Activated naive CD4-positive, alpha-beta T cell treated with anti-CD3 and anti-CD28 coated beads, Interleukin-2, amount 10 ng/mL, durations not matched to agents 7 days and 5 days (primary cell): ENCODE measurements around the gene PALD1.

ENCODE experiments used
- CTCF ChIA-PET: fragments of 350-600 bp; sonication (Branson Sonifier 250); formaldehyde crosslinking; loops from one replicate; lab custom pipeline; 2021; ENCODE audit warnings: antibody characterized with exemption; lab: Charles Lee
- DNase-seq: peaks from one replicate; pipeline ENCODE4 v3.0.0-alpha.2; 2020
- H3K27ac Mint-ChIP-seq: one replicate; pipeline ENCODE4 v1.8.0; 2021; ENCODE audit warnings: mild to moderate bottlenecking, moderate library complexity, mixed read lengths
- H3K27me3 Mint-ChIP-seq: one replicate; pipeline ENCODE4 v1.8.0; 2021; ENCODE audit warnings: mild to moderate bottlenecking, mixed read lengths
- H3K36me3 Mint-ChIP-seq: one replicate; pipeline ENCODE4 v1.8.0; 2021; ENCODE audit warnings: mixed read lengths
- H3K4me1 Mint-ChIP-seq: one replicate; pipeline ENCODE4 v1.8.0; 2021; ENCODE audit warnings: mixed read lengths
- H3K4me3 Mint-ChIP-seq: one replicate; pipeline ENCODE4 v1.8.0; 2021; ENCODE audit warnings: mild to moderate bottlenecking, moderate library complexity, mixed read lengths
- H3K9me3 Mint-ChIP-seq: one replicate; pipeline ENCODE4 v1.8.0; 2021; ENCODE audit warnings: mixed read lengths

PALD1 gene

DNA sequence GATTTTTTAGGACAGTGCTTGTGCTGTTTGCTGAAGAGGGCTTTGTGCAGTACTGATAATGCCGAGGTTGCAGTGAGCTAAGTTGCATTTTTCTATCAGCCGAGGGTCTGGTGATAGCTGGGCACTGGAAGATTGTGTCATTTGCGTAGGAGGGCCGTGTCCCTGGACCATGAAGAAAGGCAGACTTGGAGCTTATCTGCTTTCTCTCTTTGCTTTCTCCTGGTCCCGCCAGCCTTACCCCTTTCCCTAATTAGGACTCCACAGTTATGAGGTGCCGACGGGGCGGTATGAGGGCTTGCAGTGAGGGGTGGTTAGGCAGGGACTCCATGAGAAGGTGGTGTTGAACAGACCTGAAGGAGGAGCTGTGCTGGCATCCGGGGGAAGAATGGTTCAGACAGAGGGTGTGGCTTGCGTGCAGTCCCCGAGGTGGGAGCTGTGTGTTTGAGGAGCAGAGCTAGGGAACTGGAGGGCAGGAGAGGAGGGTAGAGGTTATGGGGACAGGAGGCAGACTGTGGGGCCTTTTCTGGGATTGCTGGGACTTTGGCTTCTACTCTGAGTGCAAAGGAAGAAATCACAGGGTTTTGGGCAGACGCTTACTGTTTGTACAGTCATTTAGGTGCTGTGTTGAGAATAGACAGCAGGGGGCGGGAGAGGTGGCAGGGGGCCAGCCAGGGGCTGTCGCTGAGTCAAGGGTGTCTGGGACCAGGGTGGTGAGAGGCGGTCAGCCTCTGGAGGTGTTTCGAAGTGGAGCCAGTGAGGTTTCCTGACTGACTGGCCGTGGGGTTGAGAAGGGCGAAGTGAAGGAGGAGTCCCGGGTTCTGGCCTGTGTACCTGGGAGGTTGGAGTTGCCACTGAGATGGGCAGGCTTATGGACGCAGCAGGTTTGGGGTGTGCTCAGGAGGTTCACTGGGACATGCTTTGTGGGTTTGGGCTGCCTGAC, 80.6 kb downstream of the PALD1 start:
- CTCF ChIA-PET = interaction anchor here (0.7 to 4.7 kb wide), 35 partner anchors 8 to 322 kb away, joined by 3 to 48 read pairs (median 4); partner anchors contain the start of genes ADAMTS14 and PRF1
- peaks cover 19% of the 10 kb centered on the region for H3K4me1 Mint-ChIP-seq
- DNase-seq = peak; percentile 77
- no peak overlapping the region for H3K27ac Mint-ChIP-seq
- no peaks in the 10 kb centered on the region for H3K36me3 Mint-ChIP-seq
- H3K9me3 Mint-ChIP-seq = no peaks in the 10 kb centered on the region
- peaks cover 45% of the 10 kb centered on the region for H3K27me3 Mint-ChIP-seq
- peak overlapping the region; percentile 66 for H3K4me3 Mint-ChIP-seq

DNA sequence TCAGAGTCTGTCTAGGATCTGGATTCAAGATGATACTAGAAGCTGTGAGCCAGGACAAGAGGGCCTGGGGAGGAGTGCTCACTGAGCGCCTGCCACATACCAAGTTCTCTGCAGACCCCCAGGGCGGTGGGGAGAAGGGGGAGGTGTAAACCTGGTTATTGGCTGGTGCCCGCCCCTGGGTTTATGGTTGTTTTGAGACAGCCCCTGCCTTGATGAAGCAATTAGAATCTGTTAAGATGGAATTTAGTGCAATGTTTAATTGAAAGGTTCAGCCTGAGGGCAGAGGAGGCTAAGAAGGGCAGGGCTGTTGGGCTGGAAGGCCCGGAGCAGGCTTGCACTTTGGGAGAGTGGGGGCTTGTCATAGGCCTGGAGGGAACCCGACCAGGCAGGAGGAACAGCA, 81.3 kb downstream of the PALD1 start:
- H3K36me3 Mint-ChIP-seq = no peaks in the 10 kb centered on the region
- peaks cover 19% of the 10 kb centered on the region for H3K4me1 Mint-ChIP-seq
- no peak overlapping the region for H3K4me3 Mint-ChIP-seq
- DNase-seq = no peak
- CTCF ChIA-PET = interaction anchor here (0.7 to 4.7 kb wide), 17 partner anchors 11 to 294 kb away, joined by 3 to 48 read pairs (median 4); no protein-coding TSS in a partner anchor
- H3K27ac Mint-ChIP-seq = no peak overlapping the region
- no peaks in the 10 kb centered on the region for H3K9me3 Mint-ChIP-seq
- peaks cover 45% of the 10 kb centered on the region for H3K27me3 Mint-ChIP-seq

DNA sequence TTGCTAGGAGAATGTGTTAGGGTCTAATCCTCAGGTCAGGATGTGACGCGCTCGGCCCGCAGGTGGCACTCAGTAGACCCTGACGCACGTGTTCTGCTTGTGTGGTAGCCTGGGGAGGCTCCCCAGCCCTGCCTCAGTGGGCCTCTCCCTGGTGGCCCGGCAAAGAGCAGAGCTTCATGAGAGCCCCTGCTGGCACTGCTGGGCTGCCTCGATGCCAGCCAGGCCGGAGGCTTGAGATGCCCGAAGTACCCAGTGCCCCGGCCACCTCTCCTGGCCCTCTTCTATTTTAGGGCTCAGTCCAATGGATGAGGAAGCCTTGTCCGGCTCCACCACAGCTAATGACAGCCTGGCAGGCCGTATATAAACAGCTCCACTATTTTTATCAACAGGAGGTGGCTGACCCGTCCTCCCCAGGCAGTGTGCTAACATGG, 82.0 kb downstream of the PALD1 start:
- Mint-ChIP-seq H3K9me3 (no peaks in the 10 kb centered on the region), H3K4me3 (no peak overlapping the region), H3K4me1 (peaks cover 19% of the 10 kb centered on the region), H3K27me3 (peaks cover 45% of the 10 kb centered on the region), H3K27ac (no peak overlapping the region), H3K36me3 (no peaks in the 10 kb centered on the region)
- DNase-seq = no peak
- CTCF ChIA-PET = interaction anchor here (0.7 to 4.7 kb wide), 13 partner anchors 8 to 318 kb away, joined by 3 to 48 read pairs (median 3); no protein-coding TSS in a partner anchor

DNA sequence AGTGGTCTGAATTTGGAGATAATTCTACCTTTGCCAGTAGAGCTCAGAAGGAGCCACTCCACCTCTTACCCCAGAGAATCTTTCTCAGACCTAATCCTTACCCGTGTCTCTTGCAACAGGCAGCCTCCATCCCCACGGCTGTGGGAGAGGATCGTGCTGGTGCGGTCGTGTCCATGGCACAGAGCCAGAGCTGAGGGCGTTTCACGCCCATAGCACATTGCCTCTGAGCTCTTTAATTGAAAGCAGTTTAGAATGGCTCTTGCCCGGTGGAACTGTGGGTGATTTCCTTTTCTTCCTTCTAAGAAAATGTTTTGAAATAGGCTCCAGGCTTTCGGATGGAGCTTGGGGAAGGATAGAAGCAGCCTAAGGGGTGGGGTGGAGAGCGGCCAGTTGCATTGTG, 82.5 kb downstream of the PALD1 start:
- DNase-seq = no peak
- no peaks in the 10 kb centered on the region for H3K9me3 Mint-ChIP-seq
- H3K27me3 Mint-ChIP-seq = peaks cover 47% of the 10 kb centered on the region
- peaks cover 19% of the 10 kb centered on the region for H3K4me1 Mint-ChIP-seq
- CTCF ChIA-PET = interaction anchor here (0.7 to 4.7 kb wide), 10 partner anchors 8 to 318 kb away, joined by 3 to 48 read pairs (median 3); no protein-coding TSS in a partner anchor
- H3K27ac Mint-ChIP-seq = no peak overlapping the region
- no peaks in the 10 kb centered on the region for H3K36me3 Mint-ChIP-seq
- H3K4me3 Mint-ChIP-seq = no peak overlapping the region

DNA sequence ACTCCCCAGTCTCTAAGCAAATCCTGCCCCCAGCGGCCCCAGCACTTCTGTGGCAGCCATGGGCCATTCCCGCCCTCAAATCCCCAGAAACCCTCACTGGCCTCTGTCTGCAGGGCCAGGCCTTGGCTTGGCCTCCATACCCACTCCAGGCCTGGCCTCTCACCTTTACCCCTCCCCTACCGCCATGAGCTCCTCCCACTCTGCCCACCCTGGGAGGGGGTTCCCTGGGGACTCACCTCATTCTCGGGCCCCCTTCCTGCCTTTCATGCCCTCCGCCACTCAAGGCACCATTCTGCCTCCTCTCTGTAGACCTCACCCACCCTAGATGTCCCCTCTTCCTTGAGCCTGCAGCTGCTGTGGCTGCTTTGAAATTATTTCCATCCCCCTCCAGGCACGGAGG, 83.0 kb downstream of the PALD1 start:
- Mint-ChIP-seq H3K36me3 (no peaks in the 10 kb centered on the region), H3K9me3 (no peaks in the 10 kb centered on the region), H3K4me3 (no peak overlapping the region), H3K27ac (no peak overlapping the region), H3K4me1 (peaks cover 19% of the 10 kb centered on the region), H3K27me3 (peaks cover 51% of the 10 kb centered on the region)
- DNase-seq = no peak
- CTCF ChIA-PET = interaction anchor here (0.8 to 4.7 kb wide), 9 partner anchors 12 to 317 kb away, joined by 3 to 48 read pairs (median 3); no protein-coding TSS in a partner anchor

DNA sequence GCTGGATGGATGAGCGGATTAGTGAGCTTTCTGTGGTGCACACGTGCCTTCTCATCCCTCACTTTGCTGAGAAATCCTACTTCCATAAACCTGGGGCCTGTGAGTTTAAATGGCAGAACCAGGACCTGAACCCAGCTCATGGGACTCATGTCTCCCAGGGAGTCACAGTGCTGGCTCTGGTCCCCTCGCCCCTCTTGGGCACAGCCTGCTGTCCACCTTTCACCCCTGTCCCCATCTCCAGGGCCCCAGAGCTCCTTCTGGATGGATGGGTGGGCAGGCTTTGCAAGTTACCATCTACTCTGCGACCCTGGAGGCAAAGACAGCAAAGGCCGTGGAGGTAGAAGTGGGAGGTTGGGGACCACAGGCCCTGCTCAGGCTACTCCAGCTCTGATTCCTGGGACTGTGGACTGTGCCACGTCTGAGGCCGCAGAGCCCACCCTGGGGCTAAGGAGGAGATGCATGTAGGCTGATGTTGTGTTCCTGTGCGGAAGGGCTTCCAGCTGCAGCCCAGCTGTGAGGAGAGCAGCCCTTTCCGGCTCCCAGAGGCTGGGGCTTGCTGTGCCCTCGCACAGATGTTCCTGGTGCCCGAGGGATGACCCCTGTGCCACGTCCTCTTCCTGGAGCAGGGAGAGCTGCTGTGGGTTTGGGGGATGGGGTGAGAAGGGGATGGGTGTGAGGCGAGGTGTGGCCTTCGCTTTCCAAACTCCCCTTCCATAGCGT, 83.6 kb downstream of the PALD1 start:
- H3K36me3 Mint-ChIP-seq = no peaks in the 10 kb centered on the region
- no peaks in the 10 kb centered on the region for H3K9me3 Mint-ChIP-seq
- H3K4me1 Mint-ChIP-seq = peaks cover 19% of the 10 kb centered on the region
- CTCF ChIA-PET = interaction anchor here (1.0 to 4.7 kb wide), 3 partner anchors 12 to 195 kb away, joined by 3 to 48 read pairs (median 4); no protein-coding TSS in a partner anchor
- H3K27ac Mint-ChIP-seq = no peak overlapping the region
- H3K27me3 Mint-ChIP-seq = peaks cover 51% of the 10 kb centered on the region
- no peak for DNase-seq
- no peak overlapping the region for H3K4me3 Mint-ChIP-seq

DNA sequence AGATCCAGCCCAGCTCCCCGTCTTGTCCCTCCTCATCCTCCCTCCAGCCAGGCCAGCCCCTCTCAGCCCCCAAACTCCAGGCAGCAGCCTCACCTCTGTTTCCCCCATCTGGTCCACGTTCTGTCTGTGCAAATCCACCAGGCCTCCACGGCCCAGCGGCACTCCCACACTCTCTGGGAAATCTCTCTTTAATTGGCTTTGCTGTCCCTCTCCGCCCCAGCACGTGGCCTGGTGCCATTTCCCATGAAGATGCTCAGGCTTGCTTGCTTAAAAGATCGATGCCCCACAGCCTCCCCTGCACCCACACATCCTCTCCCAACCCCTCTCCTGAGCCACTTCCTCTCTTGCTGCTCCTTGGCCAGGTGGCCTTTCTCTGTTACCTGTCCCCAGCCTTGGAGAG, 84.7 kb downstream of the PALD1 start:
- Mint-ChIP-seq H3K36me3 (no peaks in the 10 kb centered on the region), H3K27ac (no peak overlapping the region), H3K9me3 (no peaks in the 10 kb centered on the region), H3K27me3 (peaks cover 47% of the 10 kb centered on the region), H3K4me1 (peaks cover 19% of the 10 kb centered on the region), H3K4me3 (no peak overlapping the region)
- CTCF ChIA-PET = no interaction called here
- DNase-seq = no peak

DNA sequence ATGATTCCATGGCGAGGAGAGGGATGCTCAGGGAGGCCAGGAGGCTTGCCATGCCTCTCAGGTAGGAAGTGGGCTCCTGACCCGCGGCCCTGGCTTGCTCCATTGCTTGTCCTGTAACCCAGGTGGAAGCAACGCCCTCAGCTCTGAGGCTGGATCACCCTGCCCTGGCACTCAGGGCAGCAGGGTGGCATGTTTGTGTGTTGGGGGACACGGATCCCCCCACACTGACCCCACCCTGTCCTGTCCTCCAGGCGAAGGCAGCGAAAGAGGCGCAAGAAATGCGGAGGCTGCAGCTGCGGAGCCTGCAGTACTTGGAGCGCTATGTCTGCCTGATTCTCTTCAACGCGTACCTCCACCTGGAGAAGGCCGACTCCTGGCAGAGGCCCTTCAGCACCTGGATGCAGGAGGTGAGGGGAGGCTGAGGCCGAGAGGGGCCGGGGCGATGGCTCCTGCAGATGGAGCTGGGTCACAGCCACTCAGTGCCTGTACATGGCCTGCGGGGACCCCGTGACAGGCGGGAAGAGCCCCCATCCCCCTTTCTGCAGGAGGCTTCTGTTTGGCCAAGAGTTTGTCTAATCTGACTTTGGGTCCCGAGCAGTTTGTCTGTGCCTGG, 85.7 kb downstream of the PALD1 start:
- H3K27ac Mint-ChIP-seq = no peak overlapping the region
- no peak overlapping the region for H3K4me3 Mint-ChIP-seq
- peak; percentile 6 for DNase-seq
- H3K36me3 Mint-ChIP-seq = no peaks in the 10 kb centered on the region
- H3K27me3 Mint-ChIP-seq = peaks cover 43% of the 10 kb centered on the region
- CTCF ChIA-PET = no interaction called here
- peaks cover 12% of the 10 kb centered on the region for H3K4me1 Mint-ChIP-seq
- no peaks in the 10 kb centered on the region for H3K9me3 Mint-ChIP-seq

DNA sequence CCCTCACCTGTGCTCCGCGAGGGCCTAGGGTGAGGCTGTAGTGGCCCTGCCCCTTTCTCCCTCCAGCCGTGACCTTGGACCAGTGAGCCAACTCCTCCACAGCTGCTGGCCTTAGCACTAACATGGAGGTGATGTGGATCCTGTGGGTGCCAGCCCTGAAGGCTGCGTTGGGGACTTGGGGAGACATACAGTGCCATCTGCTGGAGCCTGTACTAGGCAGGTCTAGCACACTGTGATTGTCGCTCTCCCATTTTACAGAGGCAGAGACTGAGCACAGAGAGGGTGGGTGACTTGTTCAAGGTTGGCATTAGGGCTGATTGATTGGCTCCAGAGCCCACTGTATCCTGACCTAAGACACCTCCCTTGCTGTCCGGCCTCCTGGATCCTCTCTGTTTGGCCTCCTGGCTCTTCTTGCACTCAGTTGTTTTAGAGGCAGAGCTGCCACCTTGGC, 86.4 kb downstream of the PALD1 start:
- peak; percentile 29 for DNase-seq
- CTCF ChIA-PET = interaction anchor here (1.2 kb wide), 1 partner anchor 15 kb away, joined by 4 read pairs; no protein-coding TSS in a partner anchor
- H3K9me3 Mint-ChIP-seq = no peaks in the 10 kb centered on the region
- H3K4me1 Mint-ChIP-seq = peaks cover 11% of the 10 kb centered on the region
- no peak overlapping the region for H3K27ac Mint-ChIP-seq
- H3K4me3 Mint-ChIP-seq = no peak overlapping the region
- no peaks in the 10 kb centered on the region for H3K36me3 Mint-ChIP-seq
- H3K27me3 Mint-ChIP-seq = peaks cover 36% of the 10 kb centered on the region

DNA sequence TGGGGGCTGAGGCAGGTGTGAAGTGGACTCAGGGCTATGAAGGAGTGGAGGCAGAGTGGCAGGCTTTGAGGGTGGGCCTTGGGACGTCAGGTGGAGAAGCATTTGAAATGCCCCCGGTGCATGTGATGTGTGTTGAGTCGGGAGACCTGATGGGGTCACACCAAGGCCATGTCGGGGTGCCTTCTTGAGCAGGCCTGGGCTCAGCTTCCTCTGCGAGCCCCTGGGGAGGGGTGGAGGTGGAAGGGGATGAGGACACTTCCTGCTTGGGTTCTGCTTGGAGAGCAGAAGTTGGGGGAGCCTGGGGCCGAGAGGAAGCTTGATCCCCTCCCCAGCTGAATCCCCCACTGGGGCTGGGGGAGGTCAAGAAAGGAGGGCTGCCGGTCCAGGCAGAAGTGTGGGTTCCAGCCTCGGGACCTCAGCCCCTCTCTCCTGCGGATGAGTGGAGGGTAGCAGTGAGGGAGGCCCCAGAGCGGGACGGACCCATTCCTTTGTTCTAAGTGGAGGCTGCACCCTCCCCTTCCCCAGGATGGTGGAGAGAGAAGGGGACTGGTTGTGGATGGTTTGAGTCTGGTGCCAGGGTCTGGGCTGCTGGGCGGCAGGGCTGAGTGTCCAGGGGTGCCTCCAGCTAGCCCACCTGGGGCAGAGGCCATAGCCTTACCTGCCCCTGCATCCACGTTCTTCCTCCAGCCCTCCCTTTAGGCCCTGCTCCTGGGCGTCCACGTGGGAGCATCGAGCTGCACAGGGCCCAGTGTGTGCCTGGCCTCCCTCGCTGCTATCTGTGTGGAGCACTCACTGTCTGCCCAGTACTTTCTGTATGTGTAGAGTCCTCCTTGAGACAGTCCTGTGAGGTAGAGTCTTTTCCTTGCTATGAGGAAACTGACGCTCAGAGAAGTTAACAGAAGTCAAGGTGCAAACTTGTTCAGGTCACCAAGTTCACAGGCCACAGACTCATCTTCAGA, 87.3 kb downstream of the PALD1 start:
- Mint-ChIP-seq H3K9me3 (no peaks in the 10 kb centered on the region), H3K27me3 (peaks cover 34% of the 10 kb centered on the region), H3K36me3 (no peaks in the 10 kb centered on the region), H3K4me1 (peaks cover 11% of the 10 kb centered on the region), H3K4me3 (no peak overlapping the region), H3K27ac (no peak overlapping the region)
- DNase-seq = peak; percentile 14
- CTCF ChIA-PET = interaction anchor here (0.9 to 1.2 kb wide), 2 partner anchors 16 to 105 kb away, joined by 3 to 4 read pairs; no protein-coding TSS in a partner anchor

DNA sequence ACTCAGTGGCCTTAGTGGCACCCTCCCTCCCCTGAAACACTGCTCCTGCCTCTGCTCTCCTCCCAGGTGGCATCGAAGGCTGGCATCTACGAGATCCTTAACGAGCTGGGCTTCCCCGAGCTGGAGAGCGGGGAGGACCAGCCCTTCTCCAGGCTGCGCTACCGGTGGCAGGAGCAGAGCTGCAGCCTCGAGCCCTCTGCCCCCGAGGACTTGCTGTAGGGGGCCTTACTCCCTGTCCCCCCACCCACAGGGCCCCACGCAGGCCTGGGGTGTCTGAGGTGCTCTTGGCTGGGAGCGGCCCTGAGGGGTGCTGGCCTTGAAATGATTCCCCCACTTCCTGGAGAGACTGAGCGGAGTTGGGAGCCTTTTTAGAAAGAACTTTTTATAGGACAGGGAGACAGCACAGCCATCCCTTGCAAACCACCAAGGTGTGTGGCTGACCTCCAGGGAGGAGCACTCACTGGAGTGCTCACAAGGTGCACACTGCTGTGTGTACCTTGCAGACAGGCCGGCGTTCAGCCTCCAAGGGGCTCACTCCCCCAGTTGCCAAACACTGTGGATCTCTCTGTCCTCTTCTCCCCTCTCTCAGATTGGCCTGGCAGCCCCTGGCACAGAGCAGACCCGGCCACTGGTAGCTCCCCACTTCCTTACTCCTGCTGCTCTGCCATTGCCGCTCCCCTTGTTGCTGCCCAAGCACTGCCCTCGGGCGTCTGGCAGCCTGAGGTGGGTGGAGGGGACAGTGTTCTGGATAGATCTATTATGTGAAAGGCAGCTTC, 88.1 kb downstream of the PALD1 start:
- CTCF ChIA-PET = interaction anchor here (2.0 kb wide), 1 partner anchor 8 kb away, joined by 7 read pairs; no protein-coding TSS in a partner anchor
- peaks cover 11% of the 10 kb centered on the region for H3K4me1 Mint-ChIP-seq
- H3K27me3 Mint-ChIP-seq = peaks cover 36% of the 10 kb centered on the region
- no peak overlapping the region for H3K27ac Mint-ChIP-seq
- H3K9me3 Mint-ChIP-seq = no peaks in the 10 kb centered on the region
- no peak overlapping the region for H3K4me3 Mint-ChIP-seq
- DNase-seq = peak; percentile 17
- no peaks in the 10 kb centered on the region for H3K36me3 Mint-ChIP-seq

DNA sequence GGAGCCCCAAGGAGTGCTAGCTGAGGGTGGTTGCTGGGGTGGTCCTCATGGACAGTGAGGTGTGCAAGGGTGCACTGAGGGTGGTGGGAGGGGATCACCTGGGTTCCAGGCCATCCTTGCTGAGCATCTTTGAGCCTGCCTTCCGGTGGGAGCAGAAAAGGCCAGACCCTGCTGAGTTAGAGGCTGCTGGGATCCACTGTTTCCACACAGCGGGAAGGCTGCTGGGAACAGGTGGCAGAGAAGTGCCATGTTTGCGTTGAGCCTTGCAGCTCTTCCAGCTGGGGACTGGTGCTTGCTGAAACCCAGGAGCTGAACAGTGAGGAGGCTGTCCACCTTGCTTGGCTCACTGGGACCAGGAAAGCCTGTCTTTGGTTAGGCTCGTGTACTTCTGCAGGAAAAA, 89.0 kb downstream of the PALD1 start:
- no peaks in the 10 kb centered on the region for H3K9me3 Mint-ChIP-seq
- H3K27ac Mint-ChIP-seq = no peak overlapping the region
- H3K36me3 Mint-ChIP-seq = no peaks in the 10 kb centered on the region
- no peak overlapping the region for H3K4me3 Mint-ChIP-seq
- peaks cover 45% of the 10 kb centered on the region for H3K27me3 Mint-ChIP-seq
- CTCF ChIA-PET = interaction anchor here (2.0 kb wide), 1 partner anchor 9 kb away, joined by 7 read pairs; no protein-coding TSS in a partner anchor
- H3K4me1 Mint-ChIP-seq = peaks cover 11% of the 10 kb centered on the region
- DNase-seq = peak; percentile 18
